PC-3 (cell line): Measurements from ENCODE around the gene TRPV2.

ENCODE experiments used
- EZH2 ChIP-seq: fragments of 300-600 bp; sonication (generic); IDR thresholded peaks from one replicate; pipeline ENCODE4 v1.6.1; 2017; ENCODE audit warnings: antibody characterized with exemption, mild to moderate bottlenecking, low read length; ENCODE audit not compliant: unreplicated experiment
- EZH2phosphoT487 ChIP-seq: fragments of 300-600 bp; sonication (generic); IDR thresholded peaks from 2 replicates; pipeline ENCODE4 v1.6.1; 2018; ENCODE audit warnings: mild to moderate bottlenecking, antibody characterized with exemption, low read length, borderline replicate concordance
- TF ChIP-seq, protein P1 (sequence below): fragments of 300-600 bp; sonication (generic); conservative IDR thresholded peaks from 2 replicates; pipeline ENCODE4 v1.5.1; 2017; ENCODE audit warnings: antibody characterized with exemption, low read depth, mild to moderate bottlenecking, low read length

DNA sequence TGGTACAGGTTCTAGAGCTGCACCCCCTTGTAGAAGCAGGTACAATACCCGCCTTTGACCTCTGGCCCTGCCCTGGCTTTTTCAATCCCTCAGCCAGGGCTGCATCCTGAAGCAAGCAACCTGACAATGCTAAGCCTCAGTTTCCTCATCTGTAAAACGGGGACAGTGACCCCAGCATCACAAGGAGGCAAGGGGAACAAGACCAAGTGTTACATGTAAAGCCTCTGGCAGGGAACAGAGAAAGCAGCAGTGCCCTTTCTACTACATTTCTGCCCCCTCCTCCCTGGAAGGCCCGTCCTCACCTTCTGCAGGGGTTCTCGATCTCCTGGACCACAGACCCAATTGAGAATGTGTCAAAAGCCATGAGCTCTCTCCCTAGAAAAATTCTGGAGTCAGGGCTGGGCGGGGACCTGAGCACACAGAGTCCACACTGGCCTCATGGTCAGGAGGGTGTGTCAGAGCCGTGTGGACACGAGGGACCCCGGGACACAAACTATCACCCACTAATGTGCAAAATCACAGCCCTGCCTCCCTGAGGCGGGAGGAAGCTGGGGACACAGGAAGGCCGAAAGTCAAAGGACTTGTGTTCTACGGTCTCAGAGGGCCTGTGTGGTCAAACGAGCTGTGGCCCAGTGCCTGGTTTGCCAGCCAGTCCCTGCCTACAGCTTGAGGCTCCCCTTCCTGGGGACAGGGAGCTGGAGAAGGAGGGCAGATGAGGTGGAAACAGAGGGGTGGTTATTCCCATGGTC, 49.1 kb downstream of the TRPV2 start:
- TF ChIP-seq, protein P1, sequence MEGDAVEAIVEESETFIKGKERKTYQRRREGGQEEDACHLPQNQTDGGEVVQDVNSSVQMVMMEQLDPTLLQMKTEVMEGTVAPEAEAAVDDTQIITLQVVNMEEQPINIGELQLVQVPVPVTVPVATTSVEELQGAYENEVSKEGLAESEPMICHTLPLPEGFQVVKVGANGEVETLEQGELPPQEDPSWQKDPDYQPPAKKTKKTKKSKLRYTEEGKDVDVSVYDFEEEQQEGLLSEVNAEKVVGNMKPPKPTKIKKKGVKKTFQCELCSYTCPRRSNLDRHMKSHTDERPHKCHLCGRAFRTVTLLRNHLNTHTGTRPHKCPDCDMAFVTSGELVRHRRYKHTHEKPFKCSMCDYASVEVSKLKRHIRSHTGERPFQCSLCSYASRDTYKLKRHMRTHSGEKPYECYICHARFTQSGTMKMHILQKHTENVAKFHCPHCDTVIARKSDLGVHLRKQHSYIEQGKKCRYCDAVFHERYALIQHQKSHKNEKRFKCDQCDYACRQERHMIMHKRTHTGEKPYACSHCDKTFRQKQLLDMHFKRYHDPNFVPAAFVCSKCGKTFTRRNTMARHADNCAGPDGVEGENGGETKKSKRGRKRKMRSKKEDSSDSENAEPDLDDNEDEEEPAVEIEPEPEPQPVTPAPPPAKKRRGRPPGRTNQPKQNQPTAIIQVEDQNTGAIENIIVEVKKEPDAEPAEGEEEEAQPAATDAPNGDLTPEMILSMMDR: no peak
- TF ChIP-seq EZH2 (no peak), EZH2phosphoT487 (no peak)
